Endodermal cell (in vitro differentiated cells): ENCODE results near the gene MIER2. TPM values are rescaled to one million over a fixed set of nuclear protein-coding genes. Genes with fewer than 3 reads are reported as not detected.

Source experiments
- DNase-seq: peaks from one replicate; pipeline ENCODE4 v3.0.0-alpha.2; 2017
- H3K27ac ChIP-seq: 2 replicates; pipeline ENCODE4 v1.5.1; 2013; ENCODE audit warnings: mild to moderate bottlenecking, low read depth, low read length, moderate library complexity
- H3K27me3 ChIP-seq: 2 replicates; pipeline ENCODE4 v1.6.1; 2013; ENCODE audit warnings: mild to moderate bottlenecking, low read length, moderate library complexity; ENCODE audit not compliant: insufficient read depth, control insufficient read depth, poor library complexity, severe bottlenecking
- H3K36me3 ChIP-seq: 2 replicates; pipeline ENCODE4 v1.7.0; 2013; ENCODE audit warnings: mild to moderate bottlenecking, low read length, moderate library complexity; ENCODE audit not compliant: control insufficient read depth, insufficient read depth
- H3K4me1 ChIP-seq: one replicate; pipeline ENCODE4 v1.7.0; 2013; ENCODE audit warnings: low read length; ENCODE audit not compliant: control insufficient read depth, insufficient read depth
- H3K4me3 ChIP-seq: 2 replicates; pipeline ENCODE4 v1.5.1; 2013; ENCODE audit warnings: mild to moderate bottlenecking, low read length, moderate library complexity
- H3K9ac ChIP-seq: 2 replicates; pipeline ENCODE4 v1.6.1; 2013; ENCODE audit warnings: mild to moderate bottlenecking, low read length, moderate library complexity; ENCODE audit not compliant: poor library complexity, severe bottlenecking; ENCODE audit errors: extremely low read depth
- H3K9me3 ChIP-seq: 2 replicates; pipeline ENCODE4 v1.6.1; 2013; ENCODE audit warnings: mild to moderate bottlenecking, low read length, moderate library complexity; ENCODE audit not compliant: control insufficient read depth
- H3K27ac Mint-ChIP-seq: 2 replicates; pipeline ENCODE4 v1.8.0; 2020; ENCODE audit warnings: mixed read lengths
- H3K27me3 Mint-ChIP-seq: 2 replicates; pipeline ENCODE4 v1.8.0; 2021; ENCODE audit warnings: mild to moderate bottlenecking, mixed read lengths; ENCODE audit not compliant: insufficient read depth
- H3K36me3 Mint-ChIP-seq: 2 replicates; pipeline ENCODE4 v1.8.0; 2020; ENCODE audit warnings: low read depth, mixed read lengths
- H3K4me1 Mint-ChIP-seq: 2 replicates; pipeline ENCODE4 v1.8.0; 2020; ENCODE audit warnings: mixed read lengths
- H3K4me3 Mint-ChIP-seq: 2 replicates; pipeline ENCODE4 v1.8.0; 2020; ENCODE audit warnings: mild to moderate bottlenecking, moderate library complexity, mixed read lengths
- H3K9me3 Mint-ChIP-seq: 2 replicates; pipeline ENCODE4 v1.8.0; 2020; ENCODE audit warnings: mild to moderate bottlenecking, mixed read lengths
- CTCF ChIP-seq: fragments of 200-600 bp; sonication (generic); conservative IDR thresholded peaks from 2 replicates; pipeline ENCODE4 v1.5.0; 2021; ENCODE audit warnings: antibody characterized with exemption, mild to moderate bottlenecking
- WGBS, 2 experiments: methylation state at CpG; one replicate each; pipeline versions ENCODE4 v1.1.5 to v1.1.7; 2013; ENCODE audit warnings: missing lambda C conversion rate in 2 of 2, mixed read lengths in 1 of 2; ENCODE audit not compliant: insufficient coverage in 1 of 2, insufficient read length in 1 of 2; 5-methylcytosine and 5-hydroxymethylcytosine counted together
- total RNA-seq, 2 donors: library from RNA; stranded (reverse); fragmentation: NEBNext Ultra II Directional in 1 of 2; extraction: Animal tissue kit (Norgen Biotek cat#: 25700) in 1 of 2; gene quantifications; 2 replicates in 1 of 2; 3 replicates in 1 of 2; pipeline ENCODE4 v1.2.1, GENCODE V29; 2021

MIER2 gene
- total RNA-seq, 2 donors from 2014 or later = 50.5 to 51.3 TPM

GRCh38 chr19:277581-278165 lies 66.9 kb downstream of the MIER2 start:
- no peak overlapping the region for H3K4me3 ChIP-seq
- Mint-ChIP-seq H3K4me1 (peaks cover 16% of the 10 kb centered on the region), H3K9me3 (no peaks in the 10 kb centered on the region), H3K27me3 (peaks cover under 1% of the 10 kb centered on the region), H3K36me3 (peaks cover 25% of the 10 kb centered on the region), H3K27ac (no peak overlapping the region), H3K4me3 (no peak overlapping the region)
- 46 to 55% methylated on average over 12 to 21 of the region's 21 CpGs for WGBS, 2 experiments
- no peaks in the 10 kb centered on the region for H3K27me3 ChIP-seq
- H3K9me3 ChIP-seq = no peaks in the 10 kb centered on the region
- no peak overlapping the region for H3K9ac ChIP-seq
- no peak overlapping the region for H3K27ac ChIP-seq
- DNase-seq = peak; percentile 88
- H3K36me3 ChIP-seq = no peaks in the 10 kb centered on the region
- H3K4me1 ChIP-seq = no peaks in the 10 kb centered on the region
- no peak for TF ChIP-seq CTCF

GRCh38 chr19:277131-277530 lies 67.5 kb downstream of the MIER2 start:
- Histone ChIP-seq H3K27me3 (no peaks in the 10 kb centered on the region), H3K27ac (no peak overlapping the region), H3K4me1 (no peaks in the 10 kb centered on the region), H3K9ac (no peak overlapping the region), H3K36me3 (no peaks in the 10 kb centered on the region), H3K4me3 (no peak overlapping the region), H3K9me3 (no peaks in the 10 kb centered on the region)
- 80 to 95% methylated on average over 3 to 7 of the region's 7 CpGs for WGBS, 2 experiments
- DNase-seq = no peak
- Mint-ChIP-seq H3K27me3 (peaks cover 2% of the 10 kb centered on the region), H3K4me1 (peaks cover 16% of the 10 kb centered on the region), H3K4me3 (no peak overlapping the region), H3K36me3 (peaks cover 22% of the 10 kb centered on the region), H3K9me3 (no peaks in the 10 kb centered on the region), H3K27ac (no peak overlapping the region)
- TF ChIP-seq CTCF = no peak

GRCh38 chr19:275958-276646 lies 68.5 kb downstream of the MIER2 start:
- DNase-seq = no peak
- WGBS, 2 experiments = 90 to 93% methylated on average over 18 to 19 of the region's 19 CpGs
- H3K4me3 ChIP-seq = no peak overlapping the region
- Mint-ChIP-seq H3K27ac (no peak overlapping the region), H3K36me3 (peaks cover 16% of the 10 kb centered on the region), H3K9me3 (no peaks in the 10 kb centered on the region), H3K4me3 (no peak overlapping the region), H3K4me1 (peaks cover 11% of the 10 kb centered on the region), H3K27me3 (peaks cover 2% of the 10 kb centered on the region)
- no peak for TF ChIP-seq CTCF
- H3K9ac ChIP-seq = no peak overlapping the region
- H3K4me1 ChIP-seq = no peaks in the 10 kb centered on the region
- no peaks in the 10 kb centered on the region for H3K9me3 ChIP-seq
- no peak overlapping the region for H3K27ac ChIP-seq
- no peaks in the 10 kb centered on the region for H3K36me3 ChIP-seq
- no peaks in the 10 kb centered on the region for H3K27me3 ChIP-seq
